HG03571 (cell line): ENCODE measurements around the gene UBN1.

Experiments used
- ATAC-seq: cut with Tn5 transposase; IDR thresholded peaks from one replicate; pipeline ENCODE4 v1.9.1; 2021; ENCODE audit not compliant: unreplicated experiment

Gene UBN1, protein sequence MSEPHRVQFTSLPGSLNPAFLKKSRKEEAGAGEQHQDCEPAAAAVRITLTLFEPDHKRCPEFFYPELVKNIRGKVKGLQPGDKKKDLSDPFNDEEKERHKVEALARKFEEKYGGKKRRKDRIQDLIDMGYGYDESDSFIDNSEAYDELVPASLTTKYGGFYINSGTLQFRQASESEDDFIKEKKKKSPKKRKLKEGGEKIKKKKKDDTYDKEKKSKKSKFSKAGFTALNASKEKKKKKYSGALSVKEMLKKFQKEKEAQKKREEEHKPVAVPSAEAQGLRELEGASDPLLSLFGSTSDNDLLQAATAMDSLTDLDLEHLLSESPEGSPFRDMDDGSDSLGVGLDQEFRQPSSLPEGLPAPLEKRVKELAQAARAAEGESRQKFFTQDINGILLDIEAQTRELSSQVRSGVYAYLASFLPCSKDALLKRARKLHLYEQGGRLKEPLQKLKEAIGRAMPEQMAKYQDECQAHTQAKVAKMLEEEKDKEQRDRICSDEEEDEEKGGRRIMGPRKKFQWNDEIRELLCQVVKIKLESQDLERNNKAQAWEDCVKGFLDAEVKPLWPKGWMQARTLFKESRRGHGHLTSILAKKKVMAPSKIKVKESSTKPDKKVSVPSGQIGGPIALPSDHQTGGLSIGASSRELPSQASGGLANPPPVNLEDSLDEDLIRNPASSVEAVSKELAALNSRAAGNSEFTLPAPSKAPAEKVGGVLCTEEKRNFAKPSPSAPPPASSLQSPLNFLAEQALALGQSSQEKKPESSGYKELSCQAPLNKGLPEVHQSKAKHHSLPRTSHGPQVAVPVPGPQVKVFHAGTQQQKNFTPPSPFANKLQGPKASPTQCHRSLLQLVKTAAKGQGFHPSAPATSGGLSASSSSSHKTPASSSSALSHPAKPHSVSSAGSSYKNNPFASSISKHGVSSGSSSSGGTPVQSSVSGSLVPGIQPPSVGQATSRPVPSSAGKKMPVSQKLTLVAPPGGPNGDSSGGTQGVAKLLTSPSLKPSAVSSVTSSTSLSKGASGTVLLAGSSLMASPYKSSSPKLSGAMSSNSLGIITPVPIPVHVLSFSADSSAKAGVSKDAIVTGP (N-terminal part only)

DNA sequence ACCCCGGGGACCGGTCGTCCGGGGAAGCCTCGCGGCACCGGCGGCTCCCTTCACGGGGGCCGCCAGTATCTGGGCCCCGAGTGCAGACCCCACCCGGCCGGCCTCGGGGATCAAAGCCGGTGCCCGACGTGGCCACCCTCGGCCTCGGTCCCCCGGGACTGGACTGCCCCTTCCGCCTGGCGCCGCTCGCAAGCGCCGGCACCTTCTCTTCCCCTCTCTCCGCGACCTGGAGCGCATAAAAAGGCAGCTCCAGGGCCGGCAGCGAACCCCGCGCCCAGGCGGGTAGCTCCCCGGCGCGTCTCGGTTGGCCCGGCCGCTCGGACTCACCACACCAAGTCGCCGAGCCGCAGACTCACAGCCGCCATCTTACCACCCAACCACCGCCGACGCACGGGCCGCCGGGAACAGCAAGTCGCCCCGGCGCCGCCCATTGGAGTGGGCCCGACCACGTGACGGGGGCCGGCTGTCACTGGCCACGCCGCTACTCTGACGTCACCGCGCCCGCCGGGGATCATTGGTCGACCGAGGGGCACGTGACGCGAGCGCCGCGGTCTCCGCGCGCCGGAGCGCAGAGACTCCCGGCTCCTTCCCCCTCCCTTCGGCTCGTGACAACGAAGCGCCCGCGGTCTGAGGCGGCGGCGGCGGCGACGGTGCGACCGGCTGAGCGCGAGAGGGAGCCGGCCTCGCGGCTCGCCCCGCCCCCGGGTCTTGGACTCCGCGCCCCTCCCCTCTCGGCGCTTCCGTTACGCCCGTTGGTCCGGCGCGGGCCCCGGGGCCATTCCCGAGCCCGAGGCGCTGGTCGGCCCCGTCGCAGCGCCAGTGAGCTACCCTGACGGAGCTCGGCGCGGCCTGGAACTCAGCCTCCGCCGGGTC, at the start of gene UBN1, which contains the start of gene GLYR1:
Gene UBN1, plus strand, starts transcription at position 581 of the 873 bp plus-strand sequence. CDS start 5,437 bp downstream, outside the sequence.
Gene GLYR1, minus strand, starts transcription at position 388 of the 873 bp plus-strand sequence. Its CDS starts 23 bp downstream, at position 365.
- ATAC-seq, result peak; percentile 79

DNA sequence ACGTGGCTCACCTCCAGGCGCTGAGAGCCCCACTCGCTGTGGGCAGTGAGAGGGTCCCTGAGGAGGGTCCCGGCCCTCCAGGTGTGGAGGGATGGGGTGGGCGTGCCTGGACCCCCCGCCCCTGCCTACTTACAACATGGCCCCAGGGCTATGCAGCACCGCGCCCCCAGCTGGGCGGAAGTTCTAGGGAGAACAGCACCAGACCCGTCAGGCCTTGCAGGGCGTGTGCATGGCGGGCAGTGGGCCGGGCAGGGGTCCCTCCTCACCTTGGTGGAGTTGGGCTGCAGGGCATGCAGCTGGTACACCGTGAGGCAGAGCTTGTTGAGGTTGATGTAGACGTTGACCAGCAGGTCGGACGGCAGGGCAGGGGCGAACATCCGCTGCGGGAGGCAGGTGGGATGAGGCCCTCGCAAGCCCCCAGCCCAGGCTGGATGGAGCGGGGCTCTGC, 49.5 kb upstream of the UBN1 start:
- no peak for ATAC-seq

DNA sequence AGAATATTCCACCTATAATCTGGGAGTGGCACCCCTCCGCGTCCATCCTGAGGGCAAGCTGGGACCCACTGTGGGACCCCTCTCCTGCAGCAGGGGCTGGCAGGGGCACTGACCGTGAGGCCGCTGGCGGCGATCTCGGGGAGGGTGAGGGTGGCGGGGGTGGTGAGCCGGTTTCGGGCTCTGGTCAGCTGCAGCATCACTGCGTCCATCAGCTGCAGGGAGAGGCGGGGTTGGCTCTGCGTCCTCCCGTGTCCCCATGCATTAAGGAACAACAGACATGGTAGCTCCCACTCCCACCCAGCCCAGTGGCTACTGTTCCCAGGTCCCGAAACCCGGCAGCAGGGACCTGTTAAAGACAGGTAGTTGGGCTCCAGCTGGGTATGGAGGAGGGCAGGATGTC, 48.8 kb upstream of the UBN1 start:
- ATAC-seq, result no peak

DNA sequence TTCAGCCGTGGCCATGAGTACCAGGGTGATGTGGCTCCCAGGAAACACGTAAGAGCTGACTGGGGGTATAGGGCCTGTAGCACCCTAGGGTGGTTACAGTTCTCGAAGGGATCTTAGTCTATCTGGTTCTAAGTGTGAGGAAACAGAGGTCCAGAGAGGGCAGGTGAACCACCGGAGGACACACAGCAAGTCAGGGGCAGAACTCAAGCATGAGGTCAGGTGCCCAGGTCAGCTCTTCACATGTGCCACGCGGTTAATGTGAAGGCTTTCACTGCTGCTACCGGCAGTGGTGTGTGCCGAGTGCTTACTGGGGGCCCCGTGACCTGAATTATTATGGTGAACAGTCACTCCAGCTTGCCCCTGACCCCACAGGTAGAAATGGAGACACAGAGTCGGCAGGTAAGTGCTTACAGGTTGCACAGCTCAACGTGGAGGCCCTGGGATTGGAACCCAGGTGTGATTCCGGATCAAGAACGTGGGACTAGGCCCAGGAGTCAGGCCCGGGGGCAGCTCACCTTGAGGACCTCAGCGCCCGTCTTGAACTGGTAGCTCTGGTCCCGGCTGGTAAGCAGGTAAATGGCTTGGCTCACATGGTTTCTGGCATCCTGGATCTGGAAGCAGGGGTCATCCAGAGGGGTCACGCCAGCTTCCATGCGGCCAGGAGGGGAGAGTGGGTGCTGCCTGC, 48.0 kb upstream of the UBN1 start:
- no peak for ATAC-seq

DNA sequence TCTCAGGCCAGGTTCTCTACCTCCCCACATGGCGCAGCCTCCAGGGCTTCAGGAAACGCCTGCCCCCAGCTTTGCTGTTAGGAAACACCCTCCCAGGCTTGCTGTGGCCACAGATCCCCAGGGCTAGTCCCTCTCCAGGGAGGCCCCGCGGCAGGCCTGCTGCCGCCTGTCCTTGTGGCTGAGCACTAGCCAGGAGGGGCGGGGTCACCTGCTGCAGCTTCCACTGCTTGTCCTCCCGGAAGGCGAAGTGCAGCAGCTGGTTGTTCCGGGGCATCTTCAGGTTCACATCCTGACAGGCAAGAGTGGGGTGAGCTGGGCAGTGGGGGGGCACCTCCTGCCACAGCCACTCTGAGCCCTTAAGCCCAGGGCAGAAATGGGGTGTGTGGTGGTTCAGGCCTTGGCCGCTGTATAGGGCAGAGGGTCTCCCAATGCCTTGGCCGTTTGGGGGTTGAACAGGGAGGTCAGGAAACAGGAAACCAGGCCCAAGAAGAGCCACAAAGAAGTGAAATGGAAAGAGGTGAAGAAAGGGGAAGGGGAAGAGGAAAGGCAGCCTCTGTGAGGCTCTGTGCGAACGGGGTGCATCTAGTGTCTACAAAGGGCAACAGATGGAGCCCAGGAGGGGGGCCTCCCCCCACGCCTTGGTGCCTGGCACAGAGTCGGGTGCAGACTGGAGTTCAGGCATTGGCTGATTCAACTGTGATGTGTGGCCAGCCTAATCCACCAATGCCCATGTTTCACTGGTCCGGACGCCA, 46.8 kb upstream of the UBN1 start:
- ATAC-seq, result no peak

DNA sequence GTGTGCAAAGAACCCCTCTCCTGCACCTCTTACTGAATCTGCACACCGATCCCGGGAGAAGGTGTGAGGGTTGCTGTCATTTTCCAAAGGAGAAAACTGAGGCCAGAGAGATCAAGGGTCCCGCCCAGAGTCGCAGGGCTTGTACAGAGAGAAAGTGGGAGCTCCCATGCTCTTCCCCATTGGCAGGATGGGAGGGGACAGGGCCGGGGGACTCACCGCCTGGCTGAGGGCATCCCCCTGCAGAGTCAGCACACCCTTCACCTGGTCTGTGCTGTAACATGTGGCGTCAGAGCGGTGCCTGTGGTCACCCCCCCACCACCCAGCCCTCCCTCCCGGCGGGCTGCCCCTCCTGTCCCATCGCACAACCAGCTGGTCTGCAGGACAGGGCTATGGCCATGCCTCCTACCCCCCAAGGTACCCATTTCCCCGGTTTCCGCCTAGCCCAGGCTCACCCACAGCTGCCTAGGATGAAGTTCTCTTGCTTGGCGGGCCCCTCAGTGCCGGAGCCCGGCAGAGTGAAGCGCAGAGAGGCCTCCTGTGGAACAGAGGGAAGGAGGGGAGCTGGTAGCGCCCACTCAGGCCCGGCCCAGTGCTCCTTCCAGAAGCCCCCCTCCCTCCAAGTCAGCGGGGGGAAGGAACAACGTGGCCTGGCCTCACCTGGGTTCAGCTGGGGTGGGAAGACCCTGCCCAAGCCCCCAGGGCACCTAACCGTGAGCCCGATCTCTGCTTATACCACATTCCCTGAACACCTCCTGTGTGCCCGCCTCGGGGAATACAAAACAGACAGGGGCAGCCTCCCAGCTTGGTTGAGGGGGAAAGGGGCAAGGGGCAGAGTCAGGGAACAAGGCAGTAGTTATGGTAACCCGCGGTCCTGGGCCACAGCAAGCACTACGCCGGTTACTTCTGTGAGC, 46.0 kb upstream of the UBN1 start:
- ATAC-seq, result no peak

DNA sequence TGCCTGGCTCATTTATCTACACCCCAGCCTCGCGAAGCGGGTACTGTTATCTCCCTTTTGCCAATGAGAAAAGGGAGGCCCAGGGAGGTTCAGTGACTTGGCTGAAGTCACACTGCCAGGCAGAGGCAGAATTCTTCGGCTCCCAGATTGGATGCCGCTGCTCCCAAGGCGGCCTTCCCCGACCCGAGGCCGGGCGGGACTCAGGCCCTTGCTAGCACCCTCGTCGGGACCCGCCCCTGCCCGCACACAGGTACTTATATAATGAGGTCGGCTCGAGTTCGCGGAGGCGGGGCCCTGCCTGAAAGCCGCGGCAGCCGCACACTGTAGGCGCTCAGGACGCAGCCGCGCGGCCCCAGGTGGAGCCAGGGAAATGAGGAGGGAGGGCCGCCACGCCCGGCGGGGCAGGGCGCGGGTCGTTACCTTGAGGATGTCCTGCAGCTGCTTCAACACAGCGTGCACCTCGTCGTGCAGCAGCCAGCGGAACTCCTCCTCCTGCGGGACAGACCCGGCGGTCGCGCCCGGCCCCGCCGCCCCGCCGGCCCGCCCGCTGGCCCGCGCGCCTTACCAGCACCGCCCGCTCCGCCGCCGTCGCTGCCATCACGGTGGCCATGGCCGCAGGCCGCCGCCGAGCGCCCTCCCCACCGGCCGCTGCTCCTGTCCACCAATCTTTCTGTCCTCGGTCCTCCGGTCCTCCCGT, 45.2 kb upstream of the UBN1 start, which contains the start of gene ROGDI:
Gene ROGDI, minus strand, starts transcription at position 672 of the 697 bp plus-strand sequence. Its CDS starts 62 bp downstream, at position 610.
- ATAC-seq, result peak; percentile 59

DNA sequence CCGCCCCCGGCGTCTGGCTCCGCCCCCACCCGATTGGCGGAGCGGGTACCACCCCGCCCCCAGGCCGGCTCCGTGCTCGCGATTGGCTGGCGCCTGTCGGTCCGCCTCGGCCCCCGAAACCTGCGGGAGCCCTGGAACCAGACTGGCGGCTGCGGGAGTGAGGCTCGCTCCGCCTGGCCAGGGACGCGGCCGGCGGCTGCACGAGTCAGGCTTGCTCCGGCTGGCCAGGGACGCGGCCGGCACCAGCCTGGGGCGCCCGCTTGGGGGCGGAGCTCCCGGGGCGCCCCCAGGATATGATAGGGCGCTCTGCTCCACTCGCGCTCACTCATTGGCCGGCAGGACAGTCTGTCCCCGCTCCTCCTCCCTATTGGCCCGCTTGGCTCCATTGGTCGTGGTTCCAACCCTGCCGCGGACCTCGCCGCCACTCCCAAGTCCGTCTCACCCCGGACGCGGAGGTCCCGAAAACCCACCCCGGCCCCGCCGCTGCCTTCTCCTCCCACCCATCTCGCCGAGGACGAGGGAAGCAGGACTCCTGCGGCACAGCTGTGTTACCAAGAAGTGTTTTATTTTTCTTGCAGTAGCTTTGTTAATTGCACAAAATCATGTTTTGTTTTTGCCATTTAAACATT, 44.5 kb upstream of the UBN1 start:
- peak; percentile 84 for ATAC-seq

DNA sequence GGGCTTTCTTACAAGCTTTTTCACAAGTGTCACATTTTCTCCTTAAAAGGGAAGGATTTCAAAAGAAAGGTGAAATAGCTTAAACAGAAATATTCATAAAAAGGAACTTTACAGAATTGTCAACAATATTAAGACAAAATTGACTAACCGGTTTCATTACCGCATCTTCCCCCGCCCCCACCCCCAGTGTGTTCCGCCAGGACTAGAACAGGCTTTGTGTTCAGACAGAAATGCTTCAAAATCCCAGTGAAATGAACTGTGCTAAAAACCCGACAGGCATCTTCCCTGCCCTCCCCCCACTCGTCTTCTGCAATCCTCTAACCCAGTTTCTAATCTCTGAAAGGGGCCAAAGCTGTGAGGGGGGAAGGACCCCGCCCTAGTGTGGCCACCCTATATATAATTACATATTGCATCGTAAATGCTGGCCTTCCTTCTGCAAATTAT, 43.9 kb upstream of the UBN1 start:
- ATAC-seq, result no peak

DNA sequence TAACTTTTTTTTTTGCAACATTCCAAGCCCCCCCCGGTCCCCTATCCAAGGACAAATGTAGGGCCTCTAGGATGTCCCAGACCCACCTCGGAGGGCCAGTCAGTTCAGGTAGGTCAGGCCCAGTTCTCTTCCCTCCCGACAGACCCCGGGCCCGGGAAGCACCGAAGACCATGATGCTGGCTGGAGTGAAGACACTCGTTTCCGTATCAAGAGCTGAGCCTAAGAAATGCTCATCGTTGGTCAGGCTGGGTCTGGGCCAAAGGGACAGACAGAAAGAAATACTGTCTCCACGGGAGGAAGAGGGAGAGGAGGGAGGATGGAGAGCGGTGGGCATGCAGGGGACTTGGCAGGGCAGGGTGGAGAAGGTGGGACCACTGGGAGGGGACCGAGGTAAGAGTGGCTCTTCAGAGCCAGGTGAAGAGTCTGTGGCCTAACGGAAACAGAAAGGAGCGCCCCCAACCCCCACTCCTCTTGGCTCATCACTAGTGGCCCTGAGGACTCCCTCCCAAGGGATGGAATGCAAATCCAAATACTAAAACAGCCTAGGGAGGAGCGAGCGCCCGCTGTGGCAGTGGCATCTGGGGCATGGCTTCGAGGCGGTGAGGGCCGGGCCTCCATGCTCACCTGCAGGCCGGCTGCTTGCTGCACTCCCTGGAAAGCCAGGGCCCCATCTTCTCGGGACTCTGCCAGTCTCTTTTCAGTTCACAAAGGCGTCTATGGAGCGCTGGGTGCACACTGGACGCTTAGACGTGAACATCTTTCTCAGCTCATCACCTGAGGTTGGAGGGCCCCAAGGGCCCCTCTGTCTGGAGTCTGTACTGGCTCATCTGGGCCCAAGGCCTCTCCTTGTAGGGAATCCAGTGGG, 43.2 kb upstream of the UBN1 start:
- ATAC-seq, result no peak

DNA sequence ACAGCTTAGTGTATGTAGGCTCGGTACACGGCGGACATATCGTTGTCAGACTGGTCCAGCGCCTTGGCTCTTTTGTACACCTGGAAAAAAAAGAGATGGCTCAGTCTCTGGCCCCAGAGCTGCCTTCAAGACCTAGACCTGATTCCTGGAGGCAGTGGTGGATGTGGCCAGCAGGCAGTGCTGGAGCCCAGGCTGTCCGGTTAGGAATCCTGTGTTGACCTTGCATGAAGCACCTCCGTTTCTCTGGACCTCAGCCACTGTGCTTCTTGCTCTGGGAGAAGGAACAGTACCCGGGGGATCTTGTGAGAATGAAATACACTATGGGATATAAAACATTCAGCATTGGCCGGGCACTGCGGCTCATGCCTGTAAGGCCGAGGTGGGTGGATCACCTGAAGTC, 42.0 kb upstream of the UBN1 start:
- no peak for ATAC-seq

DNA sequence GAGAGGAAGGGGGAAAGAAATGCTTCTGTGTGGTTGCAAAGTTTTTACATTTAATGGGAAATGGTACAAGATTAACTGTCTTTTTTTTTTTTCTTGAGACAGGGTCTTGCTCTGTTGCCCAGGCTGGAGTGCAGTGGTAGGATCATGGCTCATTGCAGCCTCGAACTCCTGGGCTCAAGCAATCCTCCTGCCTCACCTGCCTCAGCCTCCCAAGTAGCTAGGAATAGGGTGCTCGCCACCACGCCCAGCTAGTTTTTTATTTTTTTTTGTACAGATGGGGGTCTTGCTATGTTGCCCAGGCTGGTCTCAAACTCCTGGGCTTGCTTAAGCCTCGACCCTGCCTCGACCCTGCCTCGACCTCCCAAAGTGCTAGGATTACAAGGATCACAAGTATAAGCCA, 41.0 kb upstream of the UBN1 start:
- ATAC-seq, result no peak

DNA sequence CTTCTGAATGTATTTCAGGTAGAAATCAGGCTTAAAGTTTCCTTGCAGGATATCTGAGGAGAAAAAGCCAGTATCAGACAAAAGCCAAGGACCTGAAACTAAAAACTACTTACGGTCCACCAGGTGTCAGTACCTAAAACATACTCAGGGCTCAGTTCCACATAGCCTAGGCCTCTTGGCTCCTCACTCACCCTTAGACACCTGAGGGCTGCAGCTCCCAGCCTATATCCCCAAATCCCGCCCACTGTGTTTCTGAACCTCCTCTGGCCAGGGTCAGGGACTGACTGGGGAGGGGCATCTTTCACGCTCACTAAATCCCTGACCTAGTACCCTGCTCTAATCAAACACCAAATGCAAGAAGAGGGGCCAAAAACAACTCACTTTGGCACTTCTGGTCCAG, 36.0 kb upstream of the UBN1 start:
- no peak for ATAC-seq

DNA sequence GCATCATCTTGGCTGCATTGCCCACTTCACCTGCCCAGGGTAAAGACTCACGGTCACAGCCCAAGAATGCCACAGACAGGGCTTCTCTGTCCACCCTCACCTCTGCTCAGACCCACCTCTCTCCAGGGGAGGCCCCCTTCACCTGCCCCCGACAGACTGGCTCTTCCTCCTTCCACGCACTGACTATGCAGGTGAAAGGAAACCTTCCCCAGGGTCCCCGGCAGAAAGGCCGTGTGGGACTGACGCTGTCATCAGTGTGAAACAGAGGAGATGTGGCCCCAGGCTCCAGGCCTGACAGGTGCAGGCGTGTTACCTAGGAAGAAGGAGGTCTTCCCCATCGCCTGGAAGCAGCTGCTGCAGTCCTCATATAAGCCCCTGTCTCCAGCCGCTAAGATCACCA, 35.5 kb upstream of the UBN1 start:
- ATAC-seq, result no peak

DNA sequence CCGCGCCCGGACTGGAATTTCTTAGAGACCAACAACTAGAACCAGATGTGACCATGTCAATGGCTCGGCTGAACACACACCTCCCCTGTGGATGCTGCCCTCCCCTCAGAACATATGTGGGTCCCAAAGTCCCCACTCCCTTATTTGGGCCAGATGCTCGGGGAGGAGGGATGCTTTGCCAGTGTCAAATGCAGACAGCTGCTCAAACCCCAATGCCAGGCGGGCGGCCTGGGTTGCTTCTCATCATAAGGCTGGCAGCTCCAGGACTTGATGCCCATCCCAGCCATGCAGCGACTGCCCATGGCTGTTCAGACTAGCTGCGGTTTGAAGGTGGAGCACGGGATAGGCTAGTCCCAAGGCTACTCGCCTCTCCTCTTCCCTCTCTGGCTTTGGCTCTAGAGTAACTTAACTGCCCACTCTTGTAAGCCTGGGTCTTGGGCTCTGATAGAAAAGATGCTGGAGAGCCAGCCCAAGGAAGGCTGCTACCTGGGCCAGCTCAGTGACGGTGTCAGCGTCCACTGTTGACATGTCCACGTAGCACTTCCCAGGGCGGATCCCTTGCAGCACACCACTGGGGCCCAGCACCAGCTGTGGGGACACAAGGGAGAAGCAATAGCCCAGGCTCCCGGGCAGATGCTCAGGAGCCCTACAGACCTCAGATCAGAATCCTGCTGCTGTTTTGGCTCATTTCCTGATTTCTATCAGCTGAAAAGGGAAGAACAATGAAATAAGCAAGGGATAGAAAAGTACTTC, 33.9 kb upstream of the UBN1 start:
- no peak for ATAC-seq
